Transverse colon (tissue), 4 donors: ENCODE measurements around the gene PDIA2. TPM values are rescaled to one million over a fixed set of nuclear protein-coding genes. Genes with fewer than 3 reads are reported as not detected.

Experiments used
- DNase-seq: peaks from one replicate; pipeline ENCODE4 v3.0.0-alpha.2; 2019
- H3K27ac ChIP-seq, 4 donors: fragments of 200-600 bp; sonication (generic); 2 replicates each; pipeline ENCODE4 v1.5.1; 2016 to 2018; ENCODE audit warnings: inconsistent platforms in 4 of 4
- H3K27me3 ChIP-seq: fragments of 200-600 bp; sonication (generic); 2 replicates; pipeline ENCODE4 v1.5.1; 2017; ENCODE audit warnings: inconsistent platforms
- H3K36me3 ChIP-seq, 4 donors: fragments of 200-600 bp; sonication (generic); 2 replicates each; pipeline ENCODE4 v1.5.1; 2017 to 2019; ENCODE audit warnings: inconsistent platforms in 4 of 4
- H3K4me1 ChIP-seq, 4 donors: fragments of 200-600 bp; sonication (generic); 2 replicates each; pipeline ENCODE4 v1.5.1; 2017 to 2020; ENCODE audit warnings: inconsistent platforms in 4 of 4
- H3K4me3 ChIP-seq, 4 donors: fragments of 200-600 bp; sonication (generic); 1 replicate in 1 of 4; 2 replicates in 3 of 4; pipeline versions ENCODE4 v1.5.1 to v1.6.1; 2017 to 2019; ENCODE audit warnings: inconsistent platforms in 4 of 4
- H3K9me3 ChIP-seq, 2 donors: fragments of 200-600 bp; sonication (generic); 2 replicates each; pipeline ENCODE4 v1.5.1; 2017 to 2019; ENCODE audit warnings: inconsistent platforms in 2 of 2
- EP300 ChIP-seq: sonication (generic); formaldehyde crosslinking; IDR thresholded peaks from one replicate; pipeline ENCODE4 v1.6.1; 2017; ENCODE audit warnings: antibody characterized with exemption, low read depth
- POLR2A ChIP-seq: fragments of 450-650 bp; IDR thresholded peaks from one replicate; pipeline ENCODE4 v1.6.1; 2016; ENCODE audit warnings: antibody characterized with exemption, mild to moderate bottlenecking, moderate library complexity
- POLR2AphosphoS5 ChIP-seq, 3 donors: sonication (generic); formaldehyde crosslinking; IDR thresholded peaks; one replicate each; pipeline ENCODE4 v1.6.1; 2016; ENCODE audit warnings: antibody characterized with exemption in 3 of 3
- WGBS, 2 donors: methylation state at CpG; one replicate each; pipeline ENCODE4 v1.1.5; 2018; ENCODE audit warnings: low coverage in 1 of 2; 5-methylcytosine and 5-hydroxymethylcytosine counted together
- in situ Hi-C, 4 donors: fragments of 200-750 bp; cut with MboI; loops; one replicate each; pipeline versions ENCODE4 v1.15.0 to v1.15.1; 2017; ENCODE audit warnings: low sequenced_read_pairs in 3 of 4, low pct_ligation_motif_present in 1 of 4, low pct_unique_long_range_greater_than_20kb in 1 of 4
- intact Hi-C: fragments of 100-400 bp; cut with DNase I; formaldehyde crosslinking; loops from one replicate; pipeline ENCODE4 v1.15.1; 2023; ENCODE audit warnings: low total_unique reads
- total RNA-seq, 4 donors: library from RNA; depleted of rRNA; stranded (reverse); fragments of >200 nt; gene quantifications; one replicate each; pipeline ENCODE4 v1.1.0, GENCODE V29; 2016
- TF ChIP-seq, protein P1 (sequence below), 5 experiments: fragments of 200-600 bp in 3 of 5; fragments of 450-650 bp in 2 of 5; sonication (generic) in 3 of 5; IDR thresholded peaks; 1 replicate in 2 of 5; 2 replicates in 3 of 5; pipeline ENCODE4 v1.5.1; 2016 to 2017; ENCODE audit warnings: antibody characterized with exemption in 5 of 5, inconsistent platforms in 3 of 5, mild to moderate bottlenecking in 2 of 5, moderate library complexity in 1 of 5

Gene PDIA2
- total RNA-seq, 4 donors from 2014 or later, result 0.55 to 2.6 (median 0.79) TPM; not detected in 1

DNA sequence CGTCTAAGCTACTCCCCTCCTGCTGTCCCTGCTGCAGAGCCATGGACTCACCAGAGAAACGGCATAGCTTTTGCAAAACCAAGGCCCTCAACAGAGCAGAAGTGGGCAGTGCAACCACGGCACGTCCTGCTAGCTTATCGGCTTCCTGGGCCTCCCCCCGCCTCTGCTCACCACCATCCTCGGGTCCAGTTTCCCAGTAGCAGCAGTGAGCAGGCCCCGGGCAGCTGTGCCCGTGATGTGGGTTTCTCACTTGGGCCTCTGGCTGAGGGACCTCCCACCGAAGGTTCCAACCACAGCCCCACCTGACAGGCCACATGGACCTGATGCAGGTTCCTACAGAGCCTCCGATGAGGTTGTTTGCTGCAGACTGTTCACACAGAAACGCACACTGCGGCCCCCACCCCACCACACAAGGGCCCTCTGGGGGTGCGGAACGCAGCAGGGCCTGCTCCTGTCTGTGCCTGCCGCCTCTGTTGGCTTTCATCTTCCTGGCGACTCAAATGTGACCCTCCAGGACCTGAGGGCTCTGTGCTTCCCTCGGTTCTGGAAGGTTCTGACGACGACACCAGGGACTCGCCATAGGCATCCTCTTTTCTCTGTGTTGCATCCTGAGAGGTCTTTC is 24.8 kb downstream of the PDIA2 start:
- Histone ChIP-seq H3K9me3 (no peaks in the 10 kb centered on the region), H3K27me3 (no peaks in the 10 kb centered on the region), H3K4me3 (no peak overlapping the region), H3K27ac (no peak overlapping the region), H3K4me1 (no peaks in the 10 kb centered on the region), H3K36me3 (peaks cover 0 to 9% (median 1%) of the 10 kb centered on the region in 4 donors)
- intact Hi-C loops, result no loop called here
- no peak for DNase-seq
- TF ChIP-seq POLR2AphosphoS5 (IDR thresholded peaks at IDR 0.05) (no peak), POLR2A (no peak), EP300 (no peak)
- TF ChIP-seq, protein P1, sequence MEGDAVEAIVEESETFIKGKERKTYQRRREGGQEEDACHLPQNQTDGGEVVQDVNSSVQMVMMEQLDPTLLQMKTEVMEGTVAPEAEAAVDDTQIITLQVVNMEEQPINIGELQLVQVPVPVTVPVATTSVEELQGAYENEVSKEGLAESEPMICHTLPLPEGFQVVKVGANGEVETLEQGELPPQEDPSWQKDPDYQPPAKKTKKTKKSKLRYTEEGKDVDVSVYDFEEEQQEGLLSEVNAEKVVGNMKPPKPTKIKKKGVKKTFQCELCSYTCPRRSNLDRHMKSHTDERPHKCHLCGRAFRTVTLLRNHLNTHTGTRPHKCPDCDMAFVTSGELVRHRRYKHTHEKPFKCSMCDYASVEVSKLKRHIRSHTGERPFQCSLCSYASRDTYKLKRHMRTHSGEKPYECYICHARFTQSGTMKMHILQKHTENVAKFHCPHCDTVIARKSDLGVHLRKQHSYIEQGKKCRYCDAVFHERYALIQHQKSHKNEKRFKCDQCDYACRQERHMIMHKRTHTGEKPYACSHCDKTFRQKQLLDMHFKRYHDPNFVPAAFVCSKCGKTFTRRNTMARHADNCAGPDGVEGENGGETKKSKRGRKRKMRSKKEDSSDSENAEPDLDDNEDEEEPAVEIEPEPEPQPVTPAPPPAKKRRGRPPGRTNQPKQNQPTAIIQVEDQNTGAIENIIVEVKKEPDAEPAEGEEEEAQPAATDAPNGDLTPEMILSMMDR (IDR thresholded peaks at IDR 0.05), result no peak
- 85% methylated on average over 21 of the region's 21 CpGs; no CpG with 5 or more reads in 1 of the 2 donors for WGBS, 2 donors
- in situ Hi-C loops, result no loop called here

DNA sequence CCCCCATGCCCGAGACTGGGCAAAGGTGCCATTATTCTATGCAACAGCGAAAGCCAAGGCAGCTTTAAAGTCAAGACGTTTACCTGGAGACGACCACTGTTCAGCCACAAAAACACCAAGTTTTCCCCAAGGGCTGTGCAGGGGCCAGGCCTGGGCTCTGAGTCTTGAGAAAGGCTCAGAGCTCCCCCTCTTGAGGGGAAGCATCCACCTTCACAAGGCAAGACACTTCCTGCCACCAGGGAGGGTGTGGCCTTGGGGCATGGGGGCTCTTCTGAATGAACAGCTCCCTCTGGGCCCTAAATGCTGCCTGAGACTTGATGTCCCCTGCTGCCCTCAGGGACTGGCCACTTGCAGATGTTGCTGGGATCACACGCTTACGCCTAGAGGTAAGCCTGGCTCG is 26.5 kb downstream of the PDIA2 start:
- H3K4me3 ChIP-seq, result no peak overlapping the region
- WGBS, 2 donors, result 63% methylated on average over 5 of the region's 7 CpGs; no CpG with 5 or more reads in 1 of the 2 donors
- TF ChIP-seq POLR2A (no peak), POLR2AphosphoS5 (IDR thresholded peaks at IDR 0.05) (no peak), EP300 (no peak)
- TF ChIP-seq, protein P1 (IDR thresholded peaks at IDR 0.05), result no peak
- H3K36me3 ChIP-seq, result peaks cover 0 to 23% (median 0%) of the 10 kb centered on the region in 4 donors
- no peak for DNase-seq
- H3K4me1 ChIP-seq, result no peaks in the 10 kb centered on the region
- no peaks in the 10 kb centered on the region for H3K9me3 ChIP-seq
- no peaks in the 10 kb centered on the region for H3K27me3 ChIP-seq
- H3K27ac ChIP-seq, result no peak overlapping the region
- in situ Hi-C loops, result no loop called here
- intact Hi-C loops, result no loop called here

DNA sequence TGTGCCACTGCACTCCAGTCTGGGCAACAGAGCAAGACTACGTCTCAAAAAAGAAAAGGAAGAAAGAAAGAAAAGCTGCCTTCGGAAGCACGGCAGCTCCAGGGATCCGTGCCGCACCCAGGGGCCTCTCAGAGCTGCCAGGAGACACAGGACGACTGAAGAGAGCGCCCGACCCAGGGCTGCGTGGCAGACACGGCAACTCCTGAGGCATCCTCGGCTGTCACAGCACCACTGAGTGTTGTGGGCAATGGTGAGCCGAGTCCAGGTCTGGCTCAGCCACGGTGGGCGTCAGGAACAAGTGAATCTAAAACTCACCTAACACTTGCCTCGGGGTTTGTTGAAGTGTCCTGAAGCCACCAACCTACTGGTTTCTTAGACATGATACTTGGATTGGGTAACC is 28.8 kb downstream of the PDIA2 start:
- intact Hi-C loops (no loop called here), in situ Hi-C loops (no loop called here)
- Histone ChIP-seq H3K4me3 (no peak overlapping the region), H3K27me3 (no peaks in the 10 kb centered on the region), H3K27ac (no peak overlapping the region), H3K36me3 (peaks cover 0 to 23% (median 0%) of the 10 kb centered on the region in 4 donors), H3K4me1 (no peaks in the 10 kb centered on the region), H3K9me3 (no peaks in the 10 kb centered on the region)
- 94% methylated on average over 15 of the region's 15 CpGs; no CpG with 5 or more reads in 1 of the 2 donors for WGBS, 2 donors
- TF ChIP-seq, protein P1 (IDR thresholded peaks at IDR 0.05), result no peak
- TF ChIP-seq POLR2AphosphoS5 (IDR thresholded peaks at IDR 0.05) (no peak), EP300 (no peak), POLR2A (no peak)
- DNase-seq, result no peak

DNA sequence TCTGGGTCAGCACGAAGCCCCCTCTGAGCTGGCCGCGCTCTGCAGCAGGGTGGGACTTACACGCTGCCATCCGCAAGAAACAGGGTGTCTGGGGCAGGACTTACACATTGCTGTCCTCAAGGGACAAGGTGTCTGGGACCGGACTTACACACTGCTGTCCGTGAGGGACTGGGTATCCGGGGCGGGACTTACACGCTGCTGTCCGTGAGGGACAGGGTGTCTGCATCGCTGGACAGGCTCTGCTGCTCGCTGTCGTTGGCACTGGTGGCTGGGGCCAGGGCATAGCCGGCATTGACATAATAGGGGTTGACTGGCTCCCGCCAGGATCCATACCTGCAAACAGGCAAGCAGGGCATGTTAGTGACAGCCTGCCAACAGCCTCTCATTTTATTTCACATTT is 31.4 kb downstream of the PDIA2 start:
- 89% methylated on average over 11 of the region's 16 CpGs; no CpG with 5 or more reads in 1 of the 2 donors for WGBS, 2 donors
- no peak for TF ChIP-seq POLR2A
- TF ChIP-seq POLR2AphosphoS5 (IDR thresholded peaks at IDR 0.05), result no peak
- TF ChIP-seq, protein P1 (IDR thresholded peaks at IDR 0.05), result no peak
- TF ChIP-seq EP300, result no peak
- H3K27me3 ChIP-seq, result no peaks in the 10 kb centered on the region
- no peak for DNase-seq
- intact Hi-C loops (no loop called here), in situ Hi-C loops (no loop called here)
- no peak overlapping the region for H3K27ac ChIP-seq
- H3K4me3 ChIP-seq, result no peak overlapping the region
- H3K36me3 ChIP-seq, result peaks cover 0 to 15% (median 0%) of the 10 kb centered on the region in 4 donors
- no peaks in the 10 kb centered on the region for H3K4me1 ChIP-seq
- H3K9me3 ChIP-seq, result no peaks in the 10 kb centered on the region
